SH-SY5Y (cell line): ENCODE results near the gene FER.

Source experiments
- GATA2 ChIP-seq: IDR thresholded peaks from 2 replicates; pipeline ENCODE4 v1.6.1; 2011; ENCODE audit warnings: mild to moderate bottlenecking, low read depth, low read length
- GATA3 ChIP-seq: IDR thresholded peaks from 2 replicates; pipeline ENCODE4 v1.6.1; 2011; ENCODE audit warnings: low read depth, mild to moderate bottlenecking, low read length, moderate library complexity

Gene FER

GRCh38 chr5:109078448-109078847 lies 330.8 kb downstream of the FER start:
- TF ChIP-seq GATA3 (no peak), GATA2 (no peak)

DNA sequence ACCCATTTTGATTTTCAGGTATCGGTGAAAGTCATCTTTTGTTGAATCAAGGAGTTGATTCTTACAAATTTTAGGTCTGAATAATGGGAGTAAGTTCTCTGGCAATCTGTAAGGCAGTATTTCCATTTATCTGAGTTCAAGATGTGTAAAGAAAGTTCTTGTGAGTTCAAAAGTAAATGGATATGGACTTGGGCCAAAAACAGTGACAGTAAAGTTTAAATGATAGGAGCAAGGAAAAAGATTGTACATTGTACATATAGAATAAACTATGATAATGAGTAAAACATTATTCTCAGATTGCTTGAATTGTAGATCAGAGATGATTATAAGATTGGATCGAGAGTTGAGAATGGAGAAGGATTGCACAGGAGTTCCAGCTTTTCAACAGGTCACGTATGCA lies 332.8 kb downstream of the FER start:
- no peak for TF ChIP-seq GATA3
- no peak for TF ChIP-seq GATA2

DNA sequence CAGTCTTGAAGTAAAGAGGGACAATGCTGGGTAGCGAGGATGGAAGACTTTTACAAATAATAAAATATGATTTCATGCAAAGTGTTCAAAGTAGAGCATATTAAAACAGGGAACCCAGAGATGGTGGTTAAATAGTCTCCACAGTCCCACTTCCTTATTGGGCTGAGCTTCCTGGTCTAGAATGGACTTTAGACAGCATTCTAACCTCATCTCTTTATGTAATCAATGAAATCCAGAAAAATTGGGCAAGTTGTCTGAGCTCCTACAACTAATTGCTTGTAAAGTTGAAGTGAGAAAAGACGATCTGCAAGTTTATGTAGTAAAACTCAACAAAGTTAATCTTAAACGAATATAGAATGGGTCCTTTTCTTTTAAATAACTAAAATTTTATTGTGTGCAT lies 333.2 kb downstream of the FER start:
- TF ChIP-seq GATA2 (no peak), GATA3 (no peak)

GRCh38 chr5:109083937-109084336 lies 336.2 kb downstream of the FER start:
- no peak for TF ChIP-seq GATA2

DNA sequence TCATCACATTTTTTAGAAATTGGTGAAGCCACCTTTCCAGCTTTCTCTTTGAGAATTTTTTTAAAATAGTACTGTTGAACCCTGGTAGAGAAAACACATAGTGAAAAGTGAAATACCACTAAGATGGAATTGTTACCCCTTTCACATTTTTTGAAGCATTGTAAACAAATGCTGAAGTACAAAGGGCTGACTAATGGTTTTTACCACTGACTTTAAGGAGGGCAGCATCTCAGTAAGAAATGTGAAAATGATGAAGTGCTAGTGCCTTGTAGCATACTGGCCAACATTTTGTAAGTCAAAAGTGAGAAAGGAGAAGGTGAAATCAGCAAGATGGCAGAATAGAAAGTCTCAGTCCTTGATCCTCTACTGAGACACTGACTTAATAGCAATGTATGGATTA lies 341.5 kb downstream of the FER start:
- TF ChIP-seq GATA3 (no peak), GATA2 (no peak)

- TF ChIP-seq GATA2 (no peak), GATA3 (no peak)
Observed at GRCh38 chr5:109099081-109099480, 351.4 kb downstream of the FER start.

DNA sequence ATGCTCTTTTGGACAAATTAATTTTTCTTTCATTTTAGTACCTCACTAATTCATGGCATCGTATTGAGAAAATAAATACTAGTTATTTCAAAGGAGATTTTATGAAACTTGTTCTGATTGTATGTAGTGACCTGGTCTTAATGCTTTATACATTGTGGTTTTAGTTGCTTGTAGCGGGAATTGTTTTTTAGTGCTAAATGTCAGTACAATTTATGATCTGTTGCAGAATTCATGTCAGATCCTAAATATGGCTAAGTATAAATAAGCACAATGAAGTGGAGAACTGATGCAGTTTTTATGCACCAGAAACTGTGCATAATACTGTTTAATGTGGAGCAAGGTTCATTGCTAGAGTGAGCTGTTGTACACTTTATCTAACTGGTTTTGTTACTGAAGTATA lies 353.3 kb downstream of the FER start:
- TF ChIP-seq GATA3 (no peak), GATA2 (no peak)

DNA sequence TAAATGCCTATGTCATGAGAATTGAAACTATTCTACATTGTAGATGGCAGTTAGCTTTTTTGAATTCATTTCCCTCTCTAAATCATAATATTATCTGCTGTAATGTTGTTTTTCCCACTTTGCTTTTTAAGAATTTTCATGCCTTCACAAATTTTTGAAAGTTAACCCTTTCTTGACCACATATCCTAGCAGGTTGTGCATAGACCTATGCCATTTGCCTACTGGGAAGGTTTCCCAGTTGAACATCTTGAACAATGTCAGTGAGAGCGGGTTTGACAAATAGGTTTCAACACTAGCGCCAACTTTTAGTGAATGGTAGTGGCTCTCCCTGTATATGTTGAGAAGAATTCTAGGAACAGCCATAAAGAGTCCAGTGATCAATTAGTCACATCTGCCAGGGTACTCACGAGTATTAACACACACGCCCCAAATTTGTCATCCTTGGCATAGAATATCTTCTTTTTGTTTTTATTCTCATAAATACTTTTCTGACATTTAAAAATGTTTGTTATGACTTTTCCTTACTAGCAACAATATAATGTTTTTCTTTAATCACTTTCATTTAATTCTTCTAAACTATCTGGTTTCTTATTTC lies 354.5 kb downstream of the FER start:
- TF ChIP-seq GATA3: no peak
- TF ChIP-seq GATA2: no peak

GRCh38 chr5:109105631-109106267 lies 358.1 kb downstream of the FER start:
- TF ChIP-seq GATA2 (peak; percentile 20; the same call in 1 of the 2 replicates), GATA3 (no peak)

DNA sequence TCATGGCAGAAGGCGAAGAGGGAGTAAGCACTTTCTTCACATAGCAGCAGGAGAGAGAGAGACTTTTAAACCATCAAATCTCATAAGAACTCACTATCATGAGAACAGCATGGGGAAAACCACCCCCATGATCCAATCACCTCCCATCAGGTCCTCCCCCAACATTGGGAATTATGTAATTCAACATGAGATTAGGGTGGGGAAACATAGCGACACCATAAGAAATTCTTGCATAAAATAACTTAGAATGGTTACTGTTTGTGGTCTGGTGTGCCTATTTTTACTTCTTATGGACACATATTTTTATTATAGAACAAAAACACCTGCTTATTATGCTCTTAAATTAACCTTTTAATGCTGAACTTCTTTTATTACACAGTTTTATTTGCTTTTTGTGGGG lies 364.0 kb downstream of the FER start:
- TF ChIP-seq GATA3 (no peak), GATA2 (no peak)

DNA sequence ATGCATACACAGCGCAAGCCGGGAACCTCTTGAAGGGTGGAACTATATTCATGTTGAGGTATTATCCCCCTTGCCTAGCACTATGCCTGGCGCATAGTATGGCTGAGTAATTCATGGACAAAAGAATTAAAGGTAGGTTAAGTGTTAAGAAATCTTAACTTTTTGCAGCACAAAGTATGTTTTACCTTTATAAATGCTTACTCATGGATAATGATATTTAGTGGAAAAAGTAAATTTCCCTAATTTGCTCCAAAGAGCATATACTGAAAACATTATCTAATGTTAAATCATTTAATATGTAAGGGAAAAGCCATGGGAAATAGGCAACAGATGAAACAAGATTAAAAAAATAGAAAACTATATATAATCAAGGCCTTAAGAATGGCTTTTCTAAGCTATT lies 365.9 kb downstream of the FER start:
- no peak for TF ChIP-seq GATA2
- TF ChIP-seq GATA3: no peak

- TF ChIP-seq GATA3 (no peak), GATA2 (no peak)
Observed at GRCh38 chr5:109121225-109121624, 373.5 kb downstream of the FER start.

DNA sequence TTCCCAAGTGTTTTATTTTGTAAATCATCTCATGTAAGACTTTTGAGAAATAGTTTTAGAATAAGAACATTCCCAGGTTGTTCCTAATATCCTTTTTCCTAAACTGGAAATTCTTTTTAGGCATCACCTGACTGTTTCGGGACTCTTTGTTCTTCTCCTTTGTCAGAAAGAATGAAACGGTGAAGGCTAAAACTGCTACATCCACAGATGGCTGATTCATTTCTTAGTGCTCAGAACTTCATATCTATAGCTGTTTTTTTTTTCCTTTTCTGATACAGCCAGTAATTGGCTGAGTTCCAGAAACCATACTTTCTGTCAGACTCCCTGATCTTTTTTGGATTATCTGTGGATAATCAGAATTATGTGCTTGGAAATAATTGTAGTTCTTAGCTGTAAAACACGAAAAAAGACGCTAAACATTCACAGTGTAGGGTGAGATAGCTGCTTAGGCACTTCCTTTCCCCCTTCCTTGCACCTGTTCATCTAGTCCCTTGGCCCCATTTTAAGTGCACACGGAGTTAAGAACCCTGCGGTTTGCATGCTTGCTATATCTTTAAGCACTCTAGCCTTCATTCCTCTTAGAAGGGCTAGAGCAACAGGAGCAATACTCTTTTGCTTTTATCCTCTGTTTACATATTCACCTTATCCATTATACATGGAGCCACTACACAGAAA lies 378.2 kb downstream of the FER start:
- no peak for TF ChIP-seq GATA2
- TF ChIP-seq GATA3: no peak

GRCh38 chr5:109126481-109126880 lies 378.8 kb downstream of the FER start:
- TF ChIP-seq GATA3: no peak
- no peak for TF ChIP-seq GATA2

DNA sequence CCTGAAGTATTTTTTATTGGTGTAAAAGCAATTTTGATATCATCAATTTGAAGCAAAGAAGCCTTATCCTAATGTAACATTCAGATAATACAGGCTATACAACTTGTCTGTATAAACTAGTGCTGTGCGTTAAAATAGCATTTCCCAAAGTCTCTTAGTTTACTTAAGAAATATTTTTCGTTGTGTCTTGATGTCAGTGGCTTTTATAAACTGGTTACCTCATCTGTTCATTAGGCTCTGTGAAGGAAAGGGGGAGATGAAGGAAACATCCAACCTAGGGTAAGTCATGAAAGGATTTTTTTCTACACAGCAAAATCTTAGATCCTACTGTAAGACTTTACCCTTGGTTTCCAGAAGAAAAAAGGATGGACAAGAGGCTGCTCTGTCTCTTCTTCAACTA lies 389.2 kb downstream of the FER start:
- TF ChIP-seq GATA3 (no peak), GATA2 (no peak)
